UCSD-AML1 (cell line): ENCODE measurements around the gene ARCN1.

Experiments
- DNase-seq: peaks from one replicate; lab custom pipeline; 2025; ENCODE audit not compliant: unreplicated experiment; lab: John Stamatoyannopoulos, UW

Gene ARCN1

GRCh38 chr11:118635237-118635591 is 63.0 kb downstream of the ARCN1 start:
- no peak for DNase-seq

- DNase-seq, result no peak
Observed at GRCh38 chr11:118635642-118636041, 63.4 kb downstream of the ARCN1 start.

GRCh38 chr11:118636569-118637290 is 64.5 kb downstream of the ARCN1 start:
- DNase-seq, result no peak

GRCh38 chr11:118638726-118639125 is 66.5 kb downstream of the ARCN1 start:
- DNase-seq, result no peak

GRCh38 chr11:118639899-118640298 is 67.7 kb downstream of the ARCN1 start:
- DNase-seq, result no peak

- no peak for DNase-seq
Observed at GRCh38 chr11:118640332-118641154, 68.3 kb downstream of the ARCN1 start.

- no peak for DNase-seq
Observed at GRCh38 chr11:118641397-118642019, 69.3 kb downstream of the ARCN1 start.

- no peak for DNase-seq
Observed at GRCh38 chr11:118643142-118643994, 71.2 kb downstream of the ARCN1 start.

GRCh38 chr11:118643995-118644345 is 71.8 kb downstream of the ARCN1 start:
- DNase-seq, result no peak

- DNase-seq, result no peak
Observed at GRCh38 chr11:118644496-118644895, 72.3 kb downstream of the ARCN1 start.

GRCh38 chr11:118645066-118645715 is 73.0 kb downstream of the ARCN1 start:
- DNase-seq, result no peak

- no peak for DNase-seq
Observed at GRCh38 chr11:118646393-118646792, 74.2 kb downstream of the ARCN1 start.

GRCh38 chr11:118648291-118648690 is 76.1 kb downstream of the ARCN1 start:
- DNase-seq, result no peak

GRCh38 chr11:118649941-118650340 is 77.7 kb downstream of the ARCN1 start:
- DNase-seq, result no peak

- DNase-seq, result no peak
Observed at GRCh38 chr11:118650366-118650765, 78.2 kb downstream of the ARCN1 start.

- no peak for DNase-seq
Observed at GRCh38 chr11:118651820-118652219, 79.6 kb downstream of the ARCN1 start.
